ENCODE measurements around the gene SPOCK1.

Gene SPOCK1

DNA sequence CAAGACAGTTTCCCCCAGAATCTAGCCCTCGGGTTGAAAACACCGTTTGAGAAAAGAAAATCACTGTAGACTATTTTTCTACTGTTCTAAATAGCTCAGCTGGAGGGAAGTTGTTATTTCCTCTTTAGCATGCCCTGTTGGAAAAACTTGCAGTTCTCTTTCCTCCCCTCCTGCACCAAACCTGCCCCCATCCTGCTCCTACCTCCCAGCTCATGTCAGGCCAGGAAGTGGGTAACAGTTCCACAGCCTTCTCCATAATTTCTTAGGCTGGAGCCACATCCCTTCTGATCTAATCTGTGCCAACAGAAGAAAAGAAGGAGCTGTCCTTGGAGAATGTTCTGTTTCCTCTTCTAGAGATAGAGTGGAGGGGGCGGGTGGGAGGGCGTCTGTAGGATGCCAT lies 437.7 kb downstream of the SPOCK1 start:
- DNase-seq, result no peak
- no peak for ATAC-seq

DNA sequence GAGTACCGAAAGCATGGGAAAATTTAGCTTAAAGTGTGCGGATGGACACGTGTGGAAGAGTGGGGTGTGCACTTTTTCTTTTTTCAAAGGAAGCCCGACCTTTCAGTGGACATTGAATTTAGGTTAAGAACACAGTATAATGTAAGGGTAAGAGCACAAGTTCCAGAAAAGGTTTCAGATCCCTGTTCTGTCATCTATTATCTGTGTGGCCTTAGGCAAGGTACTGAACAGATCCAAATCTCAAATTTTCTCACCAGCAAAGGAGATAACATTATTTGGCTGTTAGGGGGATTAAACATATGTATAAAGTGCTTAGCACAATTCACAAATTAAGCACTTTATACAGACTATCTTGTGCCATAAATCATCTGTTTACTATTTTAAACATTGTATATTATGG lies 441.0 kb downstream of the SPOCK1 start:
- no peak for DNase-seq

DNA sequence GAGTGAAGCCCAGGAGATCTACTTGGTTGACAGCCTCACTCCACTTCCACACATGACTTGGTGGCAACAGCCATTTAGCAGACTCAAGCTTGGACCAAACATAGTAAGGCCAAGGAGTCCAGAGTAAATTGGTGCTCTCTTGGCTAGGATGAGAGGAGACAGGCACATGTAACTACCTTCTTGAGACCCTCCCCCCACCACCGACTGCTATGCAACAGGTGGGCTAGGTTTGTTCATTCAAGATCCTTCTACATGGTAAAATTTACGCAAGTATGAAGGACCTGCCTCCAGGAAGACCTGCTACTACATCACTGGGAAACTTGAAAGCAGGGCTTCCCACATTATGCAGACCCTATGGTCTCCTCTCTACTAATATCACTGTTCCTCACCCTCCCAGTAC lies 442.4 kb downstream of the SPOCK1 start:
- DNase-seq (no peak), ATAC-seq (no peak)

More for the DNA sequence above, 441.0 kb downstream of the SPOCK1 start:
- ATAC-seq, result no peak

DNA sequence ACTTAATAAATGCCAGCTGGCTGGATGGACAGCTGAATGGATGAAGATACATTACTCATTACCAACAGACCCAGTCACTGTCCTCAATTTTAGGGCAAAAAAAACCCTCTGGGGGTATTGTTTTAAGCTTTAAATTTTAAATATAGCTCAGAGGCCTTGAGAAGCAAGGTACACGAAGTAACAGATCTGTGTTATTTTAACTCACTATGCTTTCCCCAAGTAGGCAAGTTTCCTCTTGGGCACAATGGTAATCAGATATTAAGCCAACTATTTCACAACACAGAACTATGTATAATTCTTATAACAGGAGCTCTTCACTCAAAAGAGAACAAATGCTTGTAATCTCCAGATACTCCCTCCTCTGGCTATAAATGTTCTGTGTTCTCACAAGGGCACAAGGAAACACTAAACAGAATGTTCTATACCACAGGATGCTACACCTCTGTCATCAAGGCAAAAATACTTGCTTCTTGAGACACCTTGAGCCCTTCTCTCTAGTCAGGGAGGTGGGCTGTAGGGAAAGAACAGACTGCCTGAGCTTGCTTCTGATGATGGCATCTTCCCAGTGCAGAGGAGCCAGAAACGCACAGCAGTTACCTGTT lies 443.8 kb downstream of the SPOCK1 start:
- ATAC-seq (no peak), DNase-seq (no peak)

DNA sequence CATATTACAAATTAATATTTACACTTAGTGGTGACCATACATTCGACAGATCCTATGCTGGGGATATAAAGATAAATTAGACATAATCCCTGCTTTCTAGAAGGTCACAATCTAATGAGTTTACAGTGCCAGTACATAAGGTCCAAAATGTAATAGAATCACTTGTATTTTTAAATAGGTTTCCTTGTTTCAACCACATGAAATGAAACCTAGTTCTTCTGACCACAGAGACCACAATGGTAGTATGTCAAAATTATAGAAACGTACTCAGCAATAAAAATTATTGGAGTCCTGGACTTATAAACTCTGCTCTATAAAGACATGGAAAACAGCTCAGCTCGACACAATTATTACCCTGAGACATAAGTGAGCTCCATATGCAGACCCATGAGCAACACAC lies 444.3 kb downstream of the SPOCK1 start:
- no peak for DNase-seq
- no peak for ATAC-seq

DNA sequence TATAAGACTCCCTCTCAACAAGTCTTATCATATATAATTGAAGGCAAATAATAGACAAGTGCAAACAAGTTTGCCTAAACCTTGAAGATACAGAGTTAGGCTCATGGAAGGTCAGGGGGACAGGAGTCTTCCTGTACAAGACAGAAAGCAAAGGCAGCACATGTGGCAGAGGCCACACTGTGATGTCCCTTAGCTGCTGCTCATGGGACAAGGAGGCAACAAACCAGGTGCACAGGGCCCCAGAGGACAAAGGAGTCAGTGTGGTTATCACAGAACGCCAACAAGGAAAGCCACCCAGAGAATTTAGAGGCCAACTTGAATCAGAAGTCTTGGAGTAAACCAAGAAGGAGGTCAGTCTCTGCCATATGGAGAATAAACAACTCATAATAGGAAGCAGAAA lies 444.8 kb downstream of the SPOCK1 start:
- DNase-seq (no peak), ATAC-seq (no peak)

DNA sequence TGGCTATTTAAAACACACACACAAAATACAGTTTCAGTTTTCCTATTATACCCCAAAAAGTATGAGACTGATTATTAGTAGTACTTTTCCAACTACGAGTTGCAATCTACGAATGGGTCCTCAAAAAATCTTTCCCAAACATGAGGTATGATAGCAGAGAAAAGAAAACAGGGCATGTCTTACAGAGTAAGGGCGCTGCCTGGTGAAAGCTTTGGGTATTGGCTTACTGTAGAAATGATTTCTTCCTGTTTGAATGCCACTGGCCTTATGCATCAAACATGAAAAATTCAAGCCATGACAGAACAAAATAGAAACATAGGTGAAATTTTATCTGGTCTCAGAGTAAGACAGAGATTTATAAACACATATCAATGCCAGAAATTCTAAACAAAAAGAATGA lies 448.0 kb downstream of the SPOCK1 start:
- DNase-seq, result no peak
- ATAC-seq, result no peak

DNA sequence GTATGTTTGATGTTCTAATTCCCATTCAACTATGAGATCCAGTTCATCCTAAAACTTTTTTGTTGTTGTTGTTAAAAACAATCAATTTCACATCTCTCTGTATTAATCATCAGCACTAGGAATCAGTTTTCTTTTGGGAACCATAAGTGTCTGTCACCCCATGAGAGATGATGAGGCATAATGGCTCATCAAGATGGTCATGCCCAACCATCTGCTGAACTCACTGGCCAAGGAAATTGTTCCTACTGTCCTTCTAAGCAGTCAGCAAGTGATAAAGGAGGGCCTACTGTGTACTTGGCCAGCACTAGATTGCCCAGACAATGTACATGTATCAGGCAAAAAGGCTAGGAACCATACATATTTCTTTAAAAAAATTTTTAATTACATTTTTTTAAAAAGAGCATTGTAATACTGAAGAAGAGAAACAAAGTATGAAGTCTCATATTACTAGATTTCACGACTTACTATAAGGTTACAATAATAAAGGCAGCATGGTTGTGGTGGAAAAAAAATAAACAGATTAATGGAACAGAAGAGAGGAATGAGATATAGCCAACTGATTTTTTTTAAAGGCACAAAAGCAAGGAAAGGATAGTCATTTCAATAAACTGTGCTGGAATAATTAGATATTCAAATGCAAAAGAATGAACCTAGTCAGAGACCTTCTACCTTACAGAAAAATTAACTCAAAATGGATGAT lies 458.3 kb downstream of the SPOCK1 start:
- DNase-seq (no peak), ATAC-seq (no peak)

DNA sequence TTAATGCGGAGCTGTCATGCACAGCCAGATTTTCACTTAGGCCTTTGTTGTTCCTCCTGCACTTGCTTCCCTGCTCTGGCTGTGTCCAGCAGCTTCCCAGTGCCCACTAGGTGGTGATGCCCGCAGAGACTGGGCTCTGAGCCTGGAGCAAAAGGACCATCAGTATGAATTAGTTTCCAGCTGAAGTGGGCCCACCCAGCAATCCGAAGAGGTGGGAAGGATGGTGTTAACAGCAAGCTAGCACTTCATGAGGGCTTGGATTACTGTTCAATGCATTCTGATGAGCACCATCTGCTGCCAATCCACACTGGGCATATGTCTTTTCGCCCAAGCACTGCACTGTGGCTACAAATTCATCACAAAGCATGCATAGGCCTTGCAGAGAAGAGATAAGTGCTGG lies 459.1 kb downstream of the SPOCK1 start:
- ATAC-seq (no peak), DNase-seq (no peak)

DNA sequence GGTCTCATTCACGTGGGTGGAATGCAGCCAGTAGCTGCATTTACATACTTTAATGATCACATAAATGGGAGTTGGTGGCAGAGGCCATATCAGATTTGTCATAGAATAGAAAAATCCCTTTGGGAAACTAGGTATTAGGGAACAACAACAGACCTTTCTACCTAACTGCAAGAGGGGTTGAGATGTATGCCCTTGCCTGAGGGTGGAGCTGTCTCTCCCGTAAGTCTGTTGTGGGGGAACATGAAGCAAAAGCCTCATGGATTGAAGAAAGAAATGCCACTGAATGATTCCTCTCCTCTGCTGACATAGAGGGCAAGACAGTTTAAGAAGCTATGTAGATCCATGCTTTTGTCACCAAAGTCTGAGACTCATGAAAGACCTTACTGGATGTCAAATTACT lies 461.3 kb downstream of the SPOCK1 start:
- ATAC-seq, result no peak
- no peak for DNase-seq

DNA sequence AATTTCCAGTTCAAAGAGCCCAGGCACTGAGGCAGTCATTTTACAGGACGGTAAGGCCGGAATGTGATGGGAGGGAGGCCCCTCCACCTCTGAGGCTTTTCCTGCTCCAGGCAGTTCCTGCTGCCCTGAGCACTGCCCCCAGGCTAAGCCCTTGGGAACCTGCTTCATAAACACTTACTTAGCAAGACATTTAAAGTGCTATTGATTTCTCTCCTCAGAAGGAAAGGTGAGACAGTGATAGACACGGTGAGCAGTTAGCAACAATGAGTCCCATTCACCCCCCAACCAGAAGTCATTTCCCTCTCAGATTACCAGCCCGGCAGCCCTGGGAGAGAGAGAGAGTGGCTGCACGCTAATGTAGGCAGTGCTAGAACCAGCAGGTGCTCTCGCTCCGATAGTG lies 462.5 kb downstream of the SPOCK1 start:
- no peak for ATAC-seq
- DNase-seq, result no peak

DNA sequence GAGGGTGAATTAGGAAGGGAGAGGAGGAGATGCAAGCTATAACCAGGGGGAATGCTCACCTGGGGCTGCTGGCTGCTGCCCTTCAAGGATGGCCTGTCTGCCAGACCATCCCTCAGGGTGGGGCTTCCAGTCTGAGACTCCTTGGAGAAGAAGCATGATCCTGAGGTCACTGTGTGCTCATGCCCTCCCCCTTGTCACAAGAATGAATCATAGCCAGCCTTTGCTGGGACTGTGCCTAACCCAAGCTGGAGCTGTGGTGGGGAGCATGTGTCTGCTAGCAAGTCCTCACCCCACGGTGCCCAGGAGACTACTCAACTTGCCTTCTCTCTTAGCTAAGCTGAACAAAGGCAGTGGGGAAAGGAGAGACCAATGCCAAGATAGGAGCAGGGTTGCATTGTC lies 463.6 kb downstream of the SPOCK1 start:
- no peak for ATAC-seq
- DNase-seq, result no peak

DNA sequence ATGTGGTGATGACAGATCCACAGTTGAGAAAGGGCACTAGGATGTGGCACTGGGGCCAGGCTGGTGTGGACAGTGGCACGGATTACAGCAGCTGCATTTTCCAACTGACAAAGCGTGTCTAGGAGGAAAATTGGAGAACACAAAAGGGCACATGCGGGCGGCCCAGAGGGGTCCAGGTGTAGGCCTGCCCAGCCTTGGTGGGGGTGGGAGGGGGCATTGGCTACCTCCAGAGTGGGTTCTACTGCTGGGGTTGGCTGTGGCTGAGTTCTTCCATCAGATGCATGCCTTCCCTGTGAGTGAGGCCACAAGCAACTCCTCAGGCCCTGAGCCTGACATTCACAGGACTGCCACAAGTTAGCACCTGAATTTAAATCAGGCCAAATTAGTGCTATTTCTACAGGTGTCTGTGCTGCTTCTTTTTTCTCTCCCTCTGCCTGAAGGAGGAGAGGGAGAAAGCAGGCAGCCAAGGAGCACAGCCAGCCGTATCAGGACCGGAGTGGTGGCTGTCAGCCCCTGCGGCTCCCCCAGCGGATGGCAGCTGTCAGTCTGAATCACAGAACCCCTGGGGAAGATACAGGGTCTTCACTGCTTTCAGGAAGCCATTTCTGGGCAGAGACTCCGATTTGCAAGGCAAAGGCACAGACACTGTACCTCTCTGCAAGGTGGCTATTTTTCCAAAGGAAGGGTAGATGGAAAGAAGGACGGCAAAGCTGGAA lies 464.2 kb downstream of the SPOCK1 start:
- ATAC-seq (no peak), DNase-seq (no peak)

DNA sequence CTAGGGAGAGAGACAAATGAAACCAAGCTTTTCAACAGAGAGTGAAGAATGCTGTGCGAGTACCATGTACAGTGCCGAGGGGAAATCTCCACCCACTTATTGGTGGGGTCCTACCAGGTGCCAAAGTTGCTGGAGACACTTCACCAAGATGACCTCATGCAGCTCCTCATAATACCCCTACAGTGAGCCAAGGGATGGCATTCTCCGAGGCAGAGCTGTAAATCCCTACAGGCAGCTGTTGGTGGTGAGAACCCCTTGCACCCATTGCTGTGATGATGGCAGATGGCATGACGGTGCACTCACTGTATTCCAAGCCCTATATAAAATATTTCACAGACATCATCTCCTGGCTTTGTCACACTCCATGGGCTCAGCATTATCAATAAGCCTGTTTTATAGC lies 464.9 kb downstream of the SPOCK1 start:
- no peak for ATAC-seq
- no peak for DNase-seq

DNA sequence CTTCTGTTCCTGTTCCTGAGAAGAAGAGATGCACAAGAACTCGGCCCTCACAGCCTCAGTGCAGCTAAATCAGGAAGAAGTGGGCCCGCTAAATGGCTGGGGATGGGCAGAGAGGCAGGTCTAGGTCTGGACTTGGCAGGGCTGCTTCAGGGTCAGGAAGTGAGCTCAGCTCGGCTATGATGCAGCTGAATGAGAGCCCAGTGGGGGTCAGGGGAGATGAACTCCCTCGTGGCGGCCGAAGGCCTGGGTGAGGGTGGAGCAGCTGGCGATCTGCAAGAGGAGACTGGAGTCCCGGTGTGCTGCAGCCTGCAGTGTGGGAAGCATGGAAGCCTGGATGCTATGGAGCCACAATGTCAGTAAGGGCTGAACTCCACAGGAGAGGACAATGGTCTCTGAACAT lies 466.2 kb downstream of the SPOCK1 start:
- ATAC-seq, result no peak
- DNase-seq, result no peak

DNA sequence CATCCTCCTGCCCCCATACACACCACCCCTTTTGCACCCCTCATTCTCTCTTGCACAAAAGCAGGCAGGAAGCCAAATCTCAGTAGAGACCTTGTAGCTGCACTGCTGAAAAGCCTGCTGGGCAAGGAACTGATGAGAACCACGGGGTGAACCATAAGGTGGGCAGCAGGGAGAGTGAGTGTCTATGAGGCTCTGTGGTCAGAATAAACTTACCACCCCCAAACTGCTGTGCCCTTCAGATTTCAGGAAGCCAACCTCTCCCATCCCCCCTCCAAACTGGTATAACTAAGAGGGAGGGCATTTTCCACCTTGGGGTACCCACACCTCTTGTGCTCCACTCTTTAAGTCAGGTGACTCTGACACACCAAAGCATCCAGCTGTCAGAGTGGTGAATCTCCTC lies 471.4 kb downstream of the SPOCK1 start:
- ATAC-seq (no peak), DNase-seq (no peak)

DNA sequence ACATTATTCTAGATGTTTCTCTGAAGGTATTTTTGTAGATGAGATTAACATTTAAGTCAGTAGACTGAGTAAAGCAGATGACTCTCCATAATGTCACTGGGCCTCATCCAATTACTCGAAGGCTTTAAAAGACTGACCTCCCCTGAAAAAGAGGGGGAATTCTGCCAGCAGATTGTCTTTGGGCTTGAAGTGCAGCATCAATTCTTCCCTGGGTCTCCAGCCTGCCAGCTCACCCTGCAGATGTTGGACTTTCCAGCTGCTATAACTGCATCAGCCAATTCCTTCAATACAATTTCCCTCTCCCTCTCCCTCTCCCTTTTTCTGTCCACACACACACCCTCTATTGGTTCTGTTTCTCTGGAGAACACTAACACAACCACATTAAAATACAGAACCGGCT lies 472.8 kb downstream of the SPOCK1 start:
- no peak for ATAC-seq
- no peak for DNase-seq

DNA sequence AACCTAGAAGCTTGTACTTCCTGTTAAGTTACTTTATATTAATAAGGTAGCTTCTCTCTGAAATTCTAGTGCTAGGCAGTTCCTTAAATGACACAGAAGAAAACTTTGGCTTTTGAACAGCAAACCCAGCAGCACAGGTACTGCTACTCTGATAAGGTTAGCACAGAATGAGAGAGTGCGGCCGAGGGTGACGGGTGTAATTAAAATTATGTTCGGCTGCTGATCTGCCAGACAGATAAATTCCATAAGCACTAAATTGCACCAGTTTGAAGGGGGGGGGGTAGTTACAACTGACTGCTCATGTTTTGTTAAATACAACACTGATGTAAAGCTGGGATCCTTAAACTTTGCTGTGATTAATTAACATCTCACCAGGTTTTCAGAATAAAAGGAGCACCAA lies 475.1 kb downstream of the SPOCK1 start:
- ATAC-seq (no peak), DNase-seq (no peak)

DNA sequence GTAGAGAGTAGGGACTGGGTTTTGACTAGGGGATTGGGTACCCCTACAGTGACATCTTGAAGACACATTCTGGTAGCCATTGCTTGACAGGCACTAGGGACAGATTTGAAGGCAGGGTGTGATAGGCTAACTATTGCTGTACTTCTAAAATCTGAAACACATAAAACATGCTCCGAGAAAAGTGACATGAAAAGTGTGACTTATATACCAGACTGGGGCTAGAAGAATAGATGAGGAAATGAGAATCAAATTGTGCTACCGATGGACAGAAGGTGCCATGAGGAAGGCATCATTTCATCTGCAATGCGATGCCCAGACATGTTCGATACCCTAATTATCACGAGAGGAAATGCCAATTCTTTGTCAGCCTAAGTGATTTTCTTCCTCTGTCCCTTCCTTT lies 475.8 kb downstream of the SPOCK1 start:
- DNase-seq (no peak), ATAC-seq (no peak)

DNA sequence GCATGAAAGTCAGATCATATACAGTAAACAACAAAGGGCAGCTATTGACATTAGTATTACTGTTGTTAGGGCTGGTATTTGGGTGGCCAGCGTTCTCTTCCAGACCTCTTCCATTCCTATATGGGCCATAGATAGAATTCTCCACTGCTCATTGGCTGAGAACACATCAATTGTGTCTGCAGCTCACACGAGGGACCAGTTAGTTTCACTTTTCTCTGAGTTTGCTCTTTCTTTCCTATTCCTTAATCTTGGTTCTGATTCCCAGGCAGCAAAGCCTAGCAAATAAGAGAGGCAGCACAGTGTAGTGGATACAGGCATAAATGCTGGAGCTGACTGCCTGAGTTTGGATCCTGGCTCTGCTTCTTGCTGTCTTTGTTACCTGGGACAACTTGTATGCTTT lies 476.4 kb downstream of the SPOCK1 start:
- DNase-seq (no peak), ATAC-seq (no peak)

DNA sequence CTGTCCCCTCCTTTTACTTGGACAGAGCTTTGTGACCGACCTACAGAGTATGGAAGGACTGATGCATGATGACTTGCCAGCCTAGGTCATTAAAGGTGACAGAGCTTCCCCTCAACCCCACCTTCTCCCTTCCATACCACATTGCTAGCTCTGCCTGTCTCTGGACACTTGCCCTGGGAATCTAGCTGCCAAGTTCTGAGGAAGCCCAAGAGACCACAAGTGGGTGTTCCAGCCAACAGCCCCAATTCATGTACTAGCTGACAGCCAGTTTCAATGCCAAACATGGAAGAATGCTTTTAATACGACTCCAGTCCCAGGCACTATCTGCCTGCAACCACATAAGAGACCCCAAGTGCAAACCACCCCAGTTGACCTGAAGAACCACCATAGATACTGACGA lies 477.1 kb downstream of the SPOCK1 start:
- ATAC-seq, result no peak
- no peak for DNase-seq

DNA sequence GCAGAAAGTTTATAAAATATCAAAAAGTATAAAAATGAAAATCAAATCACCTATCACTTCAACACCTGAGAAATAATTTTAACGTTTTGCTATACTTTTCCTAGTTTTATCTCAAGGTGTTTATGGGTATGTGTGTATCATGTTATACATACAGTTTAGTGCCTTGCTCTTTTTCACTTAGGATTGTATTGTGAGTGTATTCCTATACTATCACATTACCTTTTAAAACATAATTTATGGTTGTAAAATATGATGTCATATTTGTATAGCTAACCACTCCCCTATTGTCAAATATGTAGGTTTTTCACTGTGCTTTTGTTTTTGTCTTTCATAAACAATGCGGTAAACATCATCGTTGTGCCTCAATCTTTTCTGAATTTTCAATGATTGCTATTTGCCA lies 479.9 kb downstream of the SPOCK1 start:
- DNase-seq (no peak), ATAC-seq (no peak)

DNA sequence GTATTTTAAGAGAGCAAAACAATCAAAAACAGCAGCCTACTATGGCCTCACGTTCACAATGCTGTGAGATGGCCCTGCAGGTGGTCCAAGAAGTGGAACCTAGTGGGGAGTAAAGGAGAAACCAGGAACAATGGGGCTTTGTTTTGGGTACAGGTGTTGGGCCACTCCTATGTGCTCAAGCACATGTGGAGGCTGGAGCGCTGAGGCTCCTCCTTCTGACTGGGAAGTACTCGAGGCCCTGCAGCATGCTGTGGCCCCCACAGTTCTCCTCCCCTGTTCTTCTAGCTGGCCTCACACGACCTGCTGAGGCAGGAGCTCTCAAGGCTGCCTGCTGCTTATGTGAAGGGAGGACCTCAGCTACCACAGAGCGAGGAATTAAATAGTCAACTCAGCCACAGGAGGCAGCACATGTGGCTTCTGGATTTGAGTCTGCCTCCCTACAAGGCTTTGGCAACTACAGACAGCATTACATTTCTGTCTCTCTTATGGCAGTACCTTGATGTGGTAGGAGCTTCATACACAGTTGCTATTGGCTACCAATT lies 482.3 kb downstream of the SPOCK1 start:
- DNase-seq (no peak), ATAC-seq (no peak)

Data from stimulated activated naive CD8-positive, alpha-beta T cell treated with anti-CD3 and anti-CD28 coated beads, Interleukin-15, Interleukin-2, amounts not matched to agents 100 U/mL and 50 U/mL, for 24 hours (primary cell).